HL-60 (cell line): ENCODE measurements around the gene GAA.

Experiments used
- CTCF ChIP-seq: IDR thresholded peaks from one replicate; pipeline ENCODE4 v1.5.1; 2011; ENCODE audit warnings: low read length, control low read depth, inconsistent platforms; ENCODE audit not compliant: insufficient read depth
- SPI1 ChIP-seq: IDR thresholded peaks from 2 replicates; pipeline ENCODE4 v1.6.1; 2012; ENCODE audit warnings: low read depth, mild to moderate bottlenecking, borderline replicate concordance
- TF ChIP-seq, protein P1 (sequence below): IDR thresholded peaks from 2 replicates; pipeline ENCODE4 v1.6.1; 2012; ENCODE audit warnings: low read depth; ENCODE audit not compliant: insufficient replicate concordance

- TF ChIP-seq CTCF (no peak), SPI1 (no peak)
- TF ChIP-seq, protein P1, sequence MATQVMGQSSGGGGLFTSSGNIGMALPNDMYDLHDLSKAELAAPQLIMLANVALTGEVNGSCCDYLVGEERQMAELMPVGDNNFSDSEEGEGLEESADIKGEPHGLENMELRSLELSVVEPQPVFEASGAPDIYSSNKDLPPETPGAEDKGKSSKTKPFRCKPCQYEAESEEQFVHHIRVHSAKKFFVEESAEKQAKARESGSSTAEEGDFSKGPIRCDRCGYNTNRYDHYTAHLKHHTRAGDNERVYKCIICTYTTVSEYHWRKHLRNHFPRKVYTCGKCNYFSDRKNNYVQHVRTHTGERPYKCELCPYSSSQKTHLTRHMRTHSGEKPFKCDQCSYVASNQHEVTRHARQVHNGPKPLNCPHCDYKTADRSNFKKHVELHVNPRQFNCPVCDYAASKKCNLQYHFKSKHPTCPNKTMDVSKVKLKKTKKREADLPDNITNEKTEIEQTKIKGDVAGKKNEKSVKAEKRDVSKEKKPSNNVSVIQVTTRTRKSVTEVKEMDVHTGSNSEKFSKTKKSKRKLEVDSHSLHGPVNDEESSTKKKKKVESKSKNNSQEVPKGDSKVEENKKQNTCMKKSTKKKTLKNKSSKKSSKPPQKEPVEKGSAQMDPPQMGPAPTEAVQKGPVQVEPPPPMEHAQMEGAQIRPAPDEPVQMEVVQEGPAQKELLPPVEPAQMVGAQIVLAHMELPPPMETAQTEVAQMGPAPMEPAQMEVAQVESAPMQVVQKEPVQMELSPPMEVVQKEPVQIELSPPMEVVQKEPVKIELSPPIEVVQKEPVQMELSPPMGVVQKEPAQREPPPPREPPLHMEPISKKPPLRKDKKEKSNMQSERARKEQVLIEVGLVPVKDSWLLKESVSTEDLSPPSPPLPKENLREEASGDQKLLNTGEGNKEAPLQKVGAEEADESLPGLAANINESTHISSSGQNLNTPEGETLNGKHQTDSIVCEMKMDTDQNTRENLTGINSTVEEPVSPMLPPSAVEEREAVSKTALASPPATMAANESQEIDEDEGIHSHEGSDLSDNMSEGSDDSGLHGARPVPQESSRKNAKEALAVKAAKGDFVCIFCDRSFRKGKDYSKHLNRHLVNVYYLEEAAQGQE: no peak
These were observed 9.7 kb downstream of the GAA start for GRCh38 chr17:80110927-80111701.
